ACC112 (cell line): ENCODE data around the gene SIRPA.

Source experiments
- H2AFZ ChIP-seq: fragments of 200-600 bp; sonication (generic); one replicate; pipeline ENCODE4 v1.6.0; 2017; ENCODE audit warnings: antibody characterized with exemption, low read length; ENCODE audit not compliant: unreplicated experiment
- H3K27ac ChIP-seq: fragments of 200-600 bp; sonication (generic); 2 replicates; pipeline ENCODE4 v1.5.1; 2014; ENCODE audit warnings: low read depth, mild to moderate bottlenecking, antibody characterized with exemption, low read length, moderate library complexity
- H3K27me3 ChIP-seq: fragments of 200-600 bp; sonication (generic); 2 replicates; pipeline ENCODE4 v1.6.1; 2014; ENCODE audit warnings: mild to moderate bottlenecking, antibody characterized with exemption, low read length, moderate library complexity, mixed read lengths; ENCODE audit not compliant: insufficient read depth
- H3K36me3 ChIP-seq: fragments of 200-600 bp; sonication (generic); 2 replicates; pipeline ENCODE4 v1.6.1; 2016; ENCODE audit warnings: mild to moderate bottlenecking, antibody characterized with exemption, low read length, moderate library complexity, mixed read lengths; ENCODE audit not compliant: insufficient read depth
- H3K4me1 ChIP-seq: fragments of 200-600 bp; sonication (generic); one replicate; pipeline ENCODE4 v1.6.1; 2016; ENCODE audit warnings: low read length, mixed read lengths; ENCODE audit not compliant: insufficient read depth, unreplicated experiment, control insufficient read depth
- H3K4me3 ChIP-seq: fragments of 200-600 bp; sonication (generic); 2 replicates; pipeline ENCODE4 v1.5.1; 2014; ENCODE audit warnings: mild to moderate bottlenecking, low read depth, low read length
- H3K79me2 ChIP-seq: fragments of 200-600 bp; sonication (generic); one replicate; pipeline ENCODE4 v1.6.0; 2016; ENCODE audit warnings: low read length; ENCODE audit not compliant: control insufficient read depth, unreplicated experiment, insufficient read depth

The SIRPA gene

DNA sequence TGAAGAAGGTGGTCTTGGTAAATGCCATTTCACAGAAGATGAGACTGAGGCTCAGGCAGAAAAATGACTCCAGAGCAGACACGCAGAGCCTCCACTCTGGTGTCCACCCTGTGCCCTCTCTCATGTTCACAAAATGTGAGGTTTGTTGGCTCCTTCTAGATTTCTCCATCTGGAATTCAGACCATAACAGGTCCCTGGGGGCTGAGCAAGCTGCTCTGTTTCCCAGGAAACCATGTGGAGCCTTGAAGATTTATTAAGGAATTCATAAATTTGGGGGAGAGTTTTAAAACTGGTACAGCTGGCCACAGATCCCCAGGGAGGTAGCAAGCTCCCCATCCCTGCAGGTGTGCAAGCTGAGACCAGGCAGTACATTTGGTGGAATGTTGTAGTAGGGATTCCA lies 38.8 kb upstream of the SIRPA start:
- H3K27me3 ChIP-seq, result peaks cover 28% of the 10 kb centered on the region
- H3K4me1 ChIP-seq, result peaks cover 9% of the 10 kb centered on the region
- H3K36me3 ChIP-seq, result no peaks in the 10 kb centered on the region
- H2AFZ ChIP-seq, result no peak overlapping the region
- H3K27ac ChIP-seq, result no peak overlapping the region
- H3K79me2 ChIP-seq, result no peaks in the 10 kb centered on the region
- H3K4me3 ChIP-seq, result no peak overlapping the region

DNA sequence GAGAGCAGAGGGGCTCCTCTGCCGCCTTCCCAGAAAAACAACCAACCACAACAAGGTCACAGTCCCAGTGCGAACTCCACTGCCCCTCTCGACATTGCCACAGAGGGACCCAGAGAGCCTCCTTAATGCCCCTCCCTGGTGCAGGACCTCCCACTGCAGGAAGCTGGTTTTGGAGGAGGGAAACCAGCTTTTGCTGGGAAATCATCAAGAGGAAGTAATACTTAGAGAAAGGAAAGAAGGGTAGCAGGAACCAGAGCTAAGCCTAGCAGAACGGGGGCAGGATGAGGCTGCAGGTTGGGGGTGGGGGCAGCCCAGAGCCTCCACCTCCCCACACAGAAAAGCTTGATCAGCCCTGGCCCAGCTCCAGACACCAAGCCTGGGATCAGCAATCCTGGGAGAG lies 37.7 kb upstream of the SIRPA start:
- H3K79me2 ChIP-seq, result no peaks in the 10 kb centered on the region
- peaks cover 19% of the 10 kb centered on the region for H3K27me3 ChIP-seq
- H2AFZ ChIP-seq, result no peak overlapping the region
- no peaks in the 10 kb centered on the region for H3K36me3 ChIP-seq
- H3K4me3 ChIP-seq, result no peak overlapping the region
- peaks cover 9% of the 10 kb centered on the region for H3K4me1 ChIP-seq
- H3K27ac ChIP-seq, result no peak overlapping the region

- Histone ChIP-seq H2AFZ (no peak overlapping the region), H3K4me3 (no peak overlapping the region), H3K27me3 (peaks cover 14% of the 10 kb centered on the region; the same call in 1 of the 2 replicates), H3K36me3 (no peaks in the 10 kb centered on the region), H3K4me1 (peaks cover 9% of the 10 kb centered on the region), H3K79me2 (no peaks in the 10 kb centered on the region), H3K27ac (no peak overlapping the region)
Observed at GRCh38 chr20:1858871-1859270, 36.3 kb upstream of the SIRPA start.

DNA sequence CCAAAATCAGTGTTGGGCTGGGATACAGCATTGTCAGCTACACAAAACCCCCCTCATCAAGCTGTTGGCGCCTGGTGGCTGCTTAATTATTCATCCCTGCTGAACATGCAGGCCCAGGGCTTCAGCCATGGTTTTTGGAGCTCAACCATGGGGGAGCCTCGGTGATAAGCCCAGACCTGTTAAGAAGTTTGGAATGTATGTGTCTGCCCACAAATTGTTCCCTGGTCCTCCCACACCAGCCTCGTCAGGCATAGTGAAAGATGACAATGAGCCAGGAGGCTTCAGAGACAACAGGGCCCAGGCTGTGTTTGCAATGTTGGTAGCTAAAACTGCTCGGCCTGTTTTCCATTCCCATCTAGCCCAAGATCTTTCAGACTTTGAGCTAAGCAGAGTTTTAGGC lies 34.8 kb upstream of the SIRPA start:
- H3K27ac ChIP-seq, result no peak overlapping the region
- H2AFZ ChIP-seq, result peak overlapping the region; percentile 29
- H3K4me3 ChIP-seq, result no peak overlapping the region
- peaks cover 10% of the 10 kb centered on the region; the same call in 1 of the 2 replicates for H3K27me3 ChIP-seq
- H3K4me1 ChIP-seq, result peaks cover 9% of the 10 kb centered on the region
- H3K36me3 ChIP-seq, result no peaks in the 10 kb centered on the region
- H3K79me2 ChIP-seq, result no peaks in the 10 kb centered on the region

DNA sequence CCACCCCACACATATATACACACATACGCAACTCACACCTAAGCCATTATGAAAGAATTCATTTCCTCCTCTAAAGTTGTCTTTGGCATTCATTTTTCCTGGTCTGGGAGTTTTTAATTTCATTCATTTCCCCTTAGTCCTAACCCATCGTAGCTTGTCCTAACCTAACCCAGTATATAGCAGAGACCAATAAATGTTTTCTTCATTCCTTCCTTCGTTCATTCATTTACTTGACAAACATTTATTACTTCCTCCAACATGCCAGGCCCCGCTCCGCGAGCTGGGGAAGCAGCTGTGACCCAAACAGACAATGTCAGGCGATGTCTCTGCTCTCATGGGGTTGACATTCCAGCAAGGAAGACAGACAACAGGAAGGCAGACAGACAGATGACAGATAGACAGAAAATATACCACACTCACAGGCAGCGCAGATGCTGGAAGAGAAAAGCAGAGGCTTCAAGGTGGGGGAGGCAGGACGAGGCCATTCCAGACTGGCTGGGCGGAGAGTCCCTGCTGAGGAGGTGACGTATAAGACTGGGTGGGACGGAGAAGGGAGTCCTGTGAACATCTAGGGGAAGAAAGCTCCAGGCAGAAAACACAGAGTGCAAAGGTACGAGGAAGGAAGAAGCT lies 33.7 kb upstream of the SIRPA start:
- Histone ChIP-seq H3K4me3 (no peak overlapping the region), H3K4me1 (peaks cover 9% of the 10 kb centered on the region), H3K79me2 (no peaks in the 10 kb centered on the region), H3K36me3 (no peaks in the 10 kb centered on the region), H3K27me3 (peaks cover 5% of the 10 kb centered on the region; the same call in 1 of the 2 replicates), H3K27ac (no peak overlapping the region), H2AFZ (no peak overlapping the region)

GRCh38 chr20:1861996-1862662 lies 33.1 kb upstream of the SIRPA start:
- H3K36me3 ChIP-seq, result no peaks in the 10 kb centered on the region
- H3K4me3 ChIP-seq, result no peak overlapping the region
- H3K27me3 ChIP-seq, result peaks cover 8% of the 10 kb centered on the region; the same call in 1 of the 2 replicates
- H3K27ac ChIP-seq, result no peak overlapping the region
- peaks cover 9% of the 10 kb centered on the region for H3K4me1 ChIP-seq
- no peak overlapping the region for H2AFZ ChIP-seq
- no peaks in the 10 kb centered on the region for H3K79me2 ChIP-seq

- Histone ChIP-seq H3K27me3 (peaks cover 10% of the 10 kb centered on the region; the same call in 1 of the 2 replicates), H3K79me2 (no peaks in the 10 kb centered on the region), H3K27ac (no peak overlapping the region), H3K4me1 (peaks cover 9% of the 10 kb centered on the region), H2AFZ (no peak overlapping the region), H3K4me3 (no peak overlapping the region), H3K36me3 (no peaks in the 10 kb centered on the region)
Observed at GRCh38 chr20:1862663-1863053, 32.5 kb upstream of the SIRPA start.

DNA sequence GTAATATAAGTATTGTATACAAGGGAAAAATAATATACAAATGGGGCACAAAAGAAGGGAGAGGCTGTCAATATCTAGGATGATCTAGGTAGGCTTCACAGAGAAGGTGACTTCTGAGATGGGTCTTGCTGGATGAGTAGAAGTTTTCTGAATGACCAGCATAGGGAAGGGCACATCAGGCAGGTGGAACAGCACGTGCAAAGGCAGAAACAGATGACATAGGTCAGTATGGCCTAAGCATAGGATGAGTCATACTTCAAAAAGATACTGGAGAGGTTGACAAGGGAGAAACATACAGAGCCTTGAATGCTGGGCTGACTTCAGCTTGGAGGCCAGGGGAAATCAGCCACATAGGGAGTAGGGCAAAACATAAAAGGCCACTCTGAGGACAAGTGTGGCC lies 31.9 kb upstream of the SIRPA start:
- Histone ChIP-seq H3K4me1 (peaks cover 9% of the 10 kb centered on the region), H3K36me3 (no peaks in the 10 kb centered on the region), H3K27ac (no peak overlapping the region), H3K27me3 (peaks cover 10% of the 10 kb centered on the region; the same call in 1 of the 2 replicates), H3K79me2 (no peaks in the 10 kb centered on the region), H2AFZ (no peak overlapping the region), H3K4me3 (no peak overlapping the region)

DNA sequence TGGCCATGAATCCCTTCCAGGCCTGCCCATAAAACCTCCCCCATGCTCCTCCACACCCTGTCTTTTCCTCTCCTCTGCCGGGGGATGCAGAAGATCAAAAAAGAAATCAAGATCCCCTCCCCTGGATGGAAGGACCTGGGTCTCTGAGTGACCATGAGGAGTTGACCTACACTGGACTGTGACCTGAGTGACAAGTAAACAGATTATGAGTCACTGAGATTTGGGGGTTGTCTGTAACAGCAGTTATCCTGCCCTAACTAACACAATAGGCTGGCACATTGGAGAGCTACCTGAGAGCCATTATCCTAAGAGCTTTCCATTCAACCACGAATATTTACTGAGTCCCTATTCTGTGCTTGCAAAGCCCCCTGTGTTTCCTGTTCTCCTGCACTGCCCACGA lies 28.4 kb upstream of the SIRPA start:
- Histone ChIP-seq H3K4me3 (no peak overlapping the region), H3K4me1 (peaks cover 4% of the 10 kb centered on the region), H3K27ac (no peak overlapping the region), H3K36me3 (no peaks in the 10 kb centered on the region), H3K27me3 (peaks cover 10% of the 10 kb centered on the region; the same call in 1 of the 2 replicates), H2AFZ (no peak overlapping the region), H3K79me2 (no peaks in the 10 kb centered on the region)

- Histone ChIP-seq H3K79me2 (no peaks in the 10 kb centered on the region), H3K27ac (no peak overlapping the region), H2AFZ (no peak overlapping the region), H3K27me3 (peaks cover 10% of the 10 kb centered on the region; the same call in 1 of the 2 replicates), H3K4me3 (no peak overlapping the region), H3K4me1 (peaks cover 4% of the 10 kb centered on the region), H3K36me3 (no peaks in the 10 kb centered on the region)
Observed at GRCh38 chr20:1867495-1868260, 27.5 kb upstream of the SIRPA start.
